Right lobe of liver (tissue), 4 donors: Measurements from ENCODE around the gene HLA-DPB1.

ENCODE experiments used
- CTCF ChIP-seq, 4 donors: fragments of 200-600 bp in 3 of 4; fragments of 450-650 bp in 1 of 4; IDR thresholded peaks; one replicate each; pipeline versions ENCODE4 v1.5.1 to v1.8.0; 2016 to 2022; ENCODE audit warnings: antibody characterized with exemption in 4 of 4, mild to moderate bottlenecking in 2 of 4
- POLR2A ChIP-seq: fragments of 450-650 bp; IDR thresholded peaks from one replicate; pipeline ENCODE4 v1.6.1; 2017; ENCODE audit warnings: antibody characterized with exemption, mild to moderate bottlenecking
- donor health status: DM: no; HTN: no; CAD: no.
- donor health status: DM: no; HTN: no; CAD: no.
- donor health status: DM: no; HTN: yes; CAD: no.

- no peak for TF ChIP-seq CTCF (IDR thresholded peaks at IDR 0.05)
- TF ChIP-seq POLR2A, result peak; percentile 64
These were observed 2.3 kb upstream of the HLA-DPB1 start, which contains the start of gene HLA-DPA1 for GRCh38 chr6:33073431-33073871.
